HL-60 (cell line): Measurements from ENCODE around the gene ADAD2.

Experiments
- DNase-seq, 2 experiments: peaks; one replicate each; pipeline ENCODE4 v3.0.0-alpha.2; 2010 to 2020; ENCODE audit warnings: low read depth in 1 of 2, low spot score in 1 of 2
- H3K27ac ChIP-seq: fragments of 250-450 bp; sonication (Bioruptor Pico); replicated peaks from 2 replicates; pipeline ENCODE4 v1.5.1; 2020; ENCODE audit warnings: mild to moderate bottlenecking, moderate library complexity
- H3K27me3 ChIP-seq: fragments of 250-450 bp; sonication (Bioruptor Pico); 2 replicates; pipeline ENCODE4 v1.5.1; 2021; ENCODE audit warnings: mild to moderate bottlenecking, moderate library complexity; ENCODE audit not compliant: insufficient read depth, poor library complexity, severe bottlenecking
- H3K4me3 ChIP-seq: replicated peaks from 2 replicates; pipeline ENCODE4 v1.5.1; 2011; ENCODE audit warnings: mild to moderate bottlenecking, control low read depth, low read length; ENCODE audit not compliant: insufficient read depth
- GABPA ChIP-seq: IDR thresholded peaks from 2 replicates; pipeline ENCODE4 v1.6.1; 2012; ENCODE audit warnings: low read depth
- POLR2AphosphoS5 ChIP-seq: IDR thresholded peaks from 2 replicates; pipeline ENCODE4 v1.6.1; 2012; ENCODE audit warnings: low read depth
- SPI1 ChIP-seq: IDR thresholded peaks from 2 replicates; pipeline ENCODE4 v1.6.1; 2012; ENCODE audit warnings: low read depth, mild to moderate bottlenecking, borderline replicate concordance
- TF ChIP-seq, protein P1 (sequence below): IDR thresholded peaks from one replicate; pipeline ENCODE4 v1.5.1; 2011; ENCODE audit warnings: low read length, control low read depth, inconsistent platforms; ENCODE audit not compliant: insufficient read depth
- TF ChIP-seq, protein P2 (sequence below): IDR thresholded peaks from 2 replicates; pipeline ENCODE4 v1.6.1; 2012; ENCODE audit warnings: low read depth; ENCODE audit not compliant: insufficient replicate concordance

Gene ADAD2

GRCh38 chr16:84240455-84240854 is 49.5 kb downstream of the ADAD2 start:
- DNase-seq, result no peak
- H3K4me3 ChIP-seq, result no peak overlapping the region
- no peak overlapping the region for H3K27ac ChIP-seq
- no peaks in the 10 kb centered on the region for H3K27me3 ChIP-seq
- TF ChIP-seq POLR2AphosphoS5 (no peak), GABPA (no peak), SPI1 (no peak)
- TF ChIP-seq, protein P1, sequence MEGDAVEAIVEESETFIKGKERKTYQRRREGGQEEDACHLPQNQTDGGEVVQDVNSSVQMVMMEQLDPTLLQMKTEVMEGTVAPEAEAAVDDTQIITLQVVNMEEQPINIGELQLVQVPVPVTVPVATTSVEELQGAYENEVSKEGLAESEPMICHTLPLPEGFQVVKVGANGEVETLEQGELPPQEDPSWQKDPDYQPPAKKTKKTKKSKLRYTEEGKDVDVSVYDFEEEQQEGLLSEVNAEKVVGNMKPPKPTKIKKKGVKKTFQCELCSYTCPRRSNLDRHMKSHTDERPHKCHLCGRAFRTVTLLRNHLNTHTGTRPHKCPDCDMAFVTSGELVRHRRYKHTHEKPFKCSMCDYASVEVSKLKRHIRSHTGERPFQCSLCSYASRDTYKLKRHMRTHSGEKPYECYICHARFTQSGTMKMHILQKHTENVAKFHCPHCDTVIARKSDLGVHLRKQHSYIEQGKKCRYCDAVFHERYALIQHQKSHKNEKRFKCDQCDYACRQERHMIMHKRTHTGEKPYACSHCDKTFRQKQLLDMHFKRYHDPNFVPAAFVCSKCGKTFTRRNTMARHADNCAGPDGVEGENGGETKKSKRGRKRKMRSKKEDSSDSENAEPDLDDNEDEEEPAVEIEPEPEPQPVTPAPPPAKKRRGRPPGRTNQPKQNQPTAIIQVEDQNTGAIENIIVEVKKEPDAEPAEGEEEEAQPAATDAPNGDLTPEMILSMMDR, result no peak
- TF ChIP-seq, protein P2, sequence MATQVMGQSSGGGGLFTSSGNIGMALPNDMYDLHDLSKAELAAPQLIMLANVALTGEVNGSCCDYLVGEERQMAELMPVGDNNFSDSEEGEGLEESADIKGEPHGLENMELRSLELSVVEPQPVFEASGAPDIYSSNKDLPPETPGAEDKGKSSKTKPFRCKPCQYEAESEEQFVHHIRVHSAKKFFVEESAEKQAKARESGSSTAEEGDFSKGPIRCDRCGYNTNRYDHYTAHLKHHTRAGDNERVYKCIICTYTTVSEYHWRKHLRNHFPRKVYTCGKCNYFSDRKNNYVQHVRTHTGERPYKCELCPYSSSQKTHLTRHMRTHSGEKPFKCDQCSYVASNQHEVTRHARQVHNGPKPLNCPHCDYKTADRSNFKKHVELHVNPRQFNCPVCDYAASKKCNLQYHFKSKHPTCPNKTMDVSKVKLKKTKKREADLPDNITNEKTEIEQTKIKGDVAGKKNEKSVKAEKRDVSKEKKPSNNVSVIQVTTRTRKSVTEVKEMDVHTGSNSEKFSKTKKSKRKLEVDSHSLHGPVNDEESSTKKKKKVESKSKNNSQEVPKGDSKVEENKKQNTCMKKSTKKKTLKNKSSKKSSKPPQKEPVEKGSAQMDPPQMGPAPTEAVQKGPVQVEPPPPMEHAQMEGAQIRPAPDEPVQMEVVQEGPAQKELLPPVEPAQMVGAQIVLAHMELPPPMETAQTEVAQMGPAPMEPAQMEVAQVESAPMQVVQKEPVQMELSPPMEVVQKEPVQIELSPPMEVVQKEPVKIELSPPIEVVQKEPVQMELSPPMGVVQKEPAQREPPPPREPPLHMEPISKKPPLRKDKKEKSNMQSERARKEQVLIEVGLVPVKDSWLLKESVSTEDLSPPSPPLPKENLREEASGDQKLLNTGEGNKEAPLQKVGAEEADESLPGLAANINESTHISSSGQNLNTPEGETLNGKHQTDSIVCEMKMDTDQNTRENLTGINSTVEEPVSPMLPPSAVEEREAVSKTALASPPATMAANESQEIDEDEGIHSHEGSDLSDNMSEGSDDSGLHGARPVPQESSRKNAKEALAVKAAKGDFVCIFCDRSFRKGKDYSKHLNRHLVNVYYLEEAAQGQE, result no peak

GRCh38 chr16:84241778-84242177 is 50.8 kb downstream of the ADAD2 start:
- DNase-seq, result no peak
- Histone ChIP-seq H3K27me3 (no peaks in the 10 kb centered on the region), H3K27ac (no peak overlapping the region), H3K4me3 (no peak overlapping the region)
- TF ChIP-seq, protein P1, result no peak
- TF ChIP-seq SPI1 (no peak), GABPA (no peak), POLR2AphosphoS5 (no peak)

GRCh38 chr16:84242839-84243238 is 51.9 kb downstream of the ADAD2 start:
- no peak for DNase-seq
- Histone ChIP-seq H3K27me3 (no peaks in the 10 kb centered on the region), H3K4me3 (no peak overlapping the region), H3K27ac (no peak overlapping the region)
- TF ChIP-seq POLR2AphosphoS5 (no peak), GABPA (no peak), SPI1 (no peak)
- TF ChIP-seq, protein P1, result no peak
- TF ChIP-seq, protein P2, result no peak

DNA sequence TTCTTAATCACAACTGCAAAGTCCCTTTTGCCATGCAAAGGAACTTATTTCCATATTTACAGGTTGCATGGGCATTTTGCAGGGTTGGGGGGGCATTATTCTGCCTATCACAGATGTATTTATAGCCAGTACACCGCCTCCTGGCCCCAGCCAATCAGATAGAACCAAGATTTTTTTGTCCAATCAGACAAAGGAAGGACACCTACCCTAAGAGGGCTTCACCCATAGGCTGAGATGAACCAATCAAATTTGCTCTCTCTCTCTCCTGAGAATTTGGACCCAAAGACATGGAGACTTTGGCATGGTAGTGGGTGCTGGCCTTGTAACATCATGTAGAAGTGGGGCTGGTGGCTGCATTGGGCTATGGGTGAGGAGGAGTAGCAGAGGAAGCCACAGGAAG is 52.8 kb downstream of the ADAD2 start:
- Histone ChIP-seq H3K27ac (no peak overlapping the region), H3K27me3 (no peaks in the 10 kb centered on the region), H3K4me3 (no peak overlapping the region)
- TF ChIP-seq, protein P2, result no peak
- TF ChIP-seq POLR2AphosphoS5 (no peak), GABPA (no peak), SPI1 (no peak)
- TF ChIP-seq, protein P1, result no peak
- DNase-seq, result no peak
